ENCODE results near the gene RGS3. TPM values are rescaled to one million over a fixed set of nuclear protein-coding genes. Genes with fewer than 3 reads are reported as not detected.
A peak's percentile ranks its signal among the peaks of the same experiment; 100 is the strongest.

RGS3 gene
- polyA plus RNA-seq, 1 of the 3 experiments (the other 2 are of a cell fraction) = 50.6 TPM

DNA sequence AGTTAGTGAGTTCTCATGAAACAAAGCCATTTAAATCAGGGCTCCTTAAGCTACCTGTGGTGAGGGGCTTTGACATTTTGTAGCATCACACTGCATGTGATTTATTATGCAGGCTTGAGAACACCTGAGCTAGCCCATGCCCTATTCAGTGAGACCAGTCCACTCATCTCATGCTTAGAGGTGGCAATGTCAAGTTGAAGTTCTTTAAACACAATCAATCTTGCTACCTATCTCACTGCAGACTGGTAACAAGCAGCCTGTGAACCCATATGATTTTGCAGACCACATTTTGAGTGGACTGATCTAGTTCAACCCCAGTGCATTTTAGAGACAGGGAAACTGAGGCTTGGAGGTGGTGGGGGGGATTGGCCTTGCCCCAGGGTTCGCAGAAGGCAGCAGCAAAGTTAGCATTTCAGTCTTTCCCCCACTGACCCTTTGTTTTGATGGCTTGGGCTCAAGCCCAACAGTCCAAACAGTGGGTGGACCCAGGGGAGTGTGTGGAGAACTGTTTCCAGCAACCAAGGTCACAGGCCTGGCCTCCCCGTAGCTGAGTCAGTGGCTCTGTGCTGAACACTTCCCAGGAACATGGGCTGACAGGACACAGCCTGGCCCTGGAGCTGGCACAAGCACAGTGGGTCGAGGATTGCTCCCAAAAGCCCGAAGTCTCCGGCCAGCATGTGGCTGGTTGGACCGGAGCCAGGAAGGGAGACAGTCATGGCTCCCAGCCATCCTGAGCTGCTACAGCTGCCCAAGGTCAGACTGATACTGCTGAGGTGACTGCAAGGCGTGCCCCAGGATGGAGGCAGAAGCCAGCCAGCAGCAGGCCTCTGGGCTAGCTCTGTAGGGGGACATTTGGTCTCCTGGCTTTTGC, 95.3 kb downstream of the RGS3 start (continued):
- TF ChIP-seq CTCF (IDR thresholded peaks at IDR 0.05) (no peak), FOXM1 (IDR thresholded peaks at IDR 0.05; ENCODE audit: low read depth) (no peak), EP300 (IDR thresholded peaks at IDR 0.05; ENCODE audit: borderline replicate concordance in 1 of 2, low read depth in 1 of 2, low read length in 1 of 2) (peak in 1 of 2 experiments; percentile 27; a peak in 1 of 4 replicates), CHD2 (IDR thresholded peaks at IDR 0.05; ENCODE audit: low read length, partially characterized antibody) (peak; percentile 27), SIN3A (IDR thresholded peaks at IDR 0.05; ENCODE audit: borderline replicate concordance, low read depth, low read length) (no peak), RAD21 (IDR thresholded peaks at IDR 0.05; ENCODE audit: low read length) (no peak), FOXJ3 (CRISPR knock-in tag; IDR thresholded peaks at IDR 0.05) (peak; percentile 63; the same call in 1 of the 2 replicates), SMC3 (IDR thresholded peaks at IDR 0.05; ENCODE audit: low read depth, low read length) (no peak), REST (IDR thresholded peaks at IDR 0.05; ENCODE audit: low read depth, low read length) (no peak)
- TF ChIP-seq, protein P1, sequence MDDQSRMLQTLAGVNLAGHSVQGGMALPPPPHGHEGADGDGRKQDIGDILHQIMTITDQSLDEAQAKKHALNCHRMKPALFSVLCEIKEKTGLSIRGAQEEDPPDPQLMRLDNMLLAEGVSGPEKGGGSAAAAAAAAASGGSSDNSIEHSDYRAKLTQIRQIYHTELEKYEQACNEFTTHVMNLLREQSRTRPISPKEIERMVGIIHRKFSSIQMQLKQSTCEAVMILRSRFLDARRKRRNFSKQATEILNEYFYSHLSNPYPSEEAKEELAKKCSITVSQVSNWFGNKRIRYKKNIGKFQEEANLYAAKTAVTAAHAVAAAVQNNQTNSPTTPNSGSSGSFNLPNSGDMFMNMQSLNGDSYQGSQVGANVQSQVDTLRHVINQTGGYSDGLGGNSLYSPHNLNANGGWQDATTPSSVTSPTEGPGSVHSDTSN (IDR thresholded peaks at IDR 0.05) = no peak
